T-cell (primary cell): ENCODE data around the gene MMP20. TPM values are rescaled to one million over a fixed set of nuclear protein-coding genes. Genes with fewer than 3 reads are reported as not detected.
"Not testable (repeated sequence)": the region's sequence is repeated elsewhere in the genome, so short reads cannot be mapped to it uniquely, and the experiment has no call there.

Source experiments
- ATAC-seq, 4 experiments: fragments of 200-7000 bp in 3 of 4; fragments of 150-1000 bp in 1 of 4; cut with Tn5 transposase; replicated peaks in 1 of 4; 1 replicate in 3 of 4; 2 replicates in 1 of 4; pipeline ENCODE4 v1.10.0; 2021; ENCODE audit warnings: moderate library complexity in 3 of 4, mild to moderate bottlenecking in 2 of 4, moderate number of reproducible peaks in 1 of 4
- CTCF ChIA-PET, 2 donors: fragments of 300-600 bp; sonication (Branson Sonifier 250); formaldehyde crosslinking; loops; one replicate each; lab custom pipeline; 2022; ENCODE audit warnings: antibody characterized with exemption in 2 of 2; lab: Charles Lee
- POLR2A ChIA-PET, 2 donors: fragments of 300-600 bp; sonication (Branson Sonifier 250); formaldehyde crosslinking; loops; one replicate each; lab custom pipeline; 2022; ENCODE audit warnings: antibody characterized with exemption in 2 of 2; lab: Charles Lee
- DNase-seq, 35 experiments: peaks; one replicate each; pipeline versions ENCODE4 v3.0.0 to v3.0.0-alpha.2; 2013 to 2023
- H3K27ac ChIP-seq: one replicate; pipeline ENCODE4 v1.5.1; 2013; ENCODE audit warnings: low read length
- H3K27me3 ChIP-seq, 2 experiments: replicated peaks in 1 of 2; 1 replicate in 1 of 2; 2 replicates in 1 of 2; pipeline versions ENCODE4 v1.6.1 to v1.7.0; 2013; ENCODE audit warnings: low read length in 1 of 2, mixed read lengths in 1 of 2; ENCODE audit not compliant: control insufficient read depth in 2 of 2, insufficient read depth in 2 of 2; ENCODE audit errors: extremely low read depth in 1 of 2
- H3K36me3 ChIP-seq, 2 donors: 1 replicate in 1 of 2; 2 replicates in 1 of 2; pipeline versions ENCODE4 v1.6.1 to v1.7.0; 2013; ENCODE audit warnings: low read length in 1 of 2; ENCODE audit not compliant: control insufficient read depth in 2 of 2, insufficient read depth in 1 of 2; ENCODE audit errors: extremely low read depth in 1 of 2
- H3K4me1 ChIP-seq, 2 experiments: 1 replicate in 1 of 2; 2 replicates in 1 of 2; pipeline versions ENCODE4 v1.6.1 to v1.7.0; 2013; ENCODE audit warnings: low read length in 2 of 2, mixed read lengths in 1 of 2; ENCODE audit not compliant: insufficient read depth in 2 of 2, control insufficient read depth in 1 of 2; ENCODE audit errors: extremely low read depth in 1 of 2
- H3K4me3 ChIP-seq, 2 donors: 1 replicate in 1 of 2; 2 replicates in 1 of 2; pipeline versions ENCODE4 v1.5.1 to v1.7.0; 2013; ENCODE audit warnings: mild to moderate bottlenecking in 2 of 2, low read length in 1 of 2, moderate library complexity in 1 of 2; ENCODE audit not compliant: control insufficient read depth in 1 of 2; ENCODE audit errors: extremely low read depth in 1 of 2
- H3K9me3 ChIP-seq: 2 replicates; pipeline ENCODE4 v1.7.0; 2013
- H3K27ac Mint-ChIP-seq, 2 donors: one replicate each; pipeline ENCODE4 v1.8.0; 2020 to 2021; ENCODE audit warnings: mild to moderate bottlenecking in 2 of 2, mixed read lengths in 2 of 2
- H3K27me3 Mint-ChIP-seq, 2 donors: one replicate each; pipeline ENCODE4 v1.8.0; 2021 to 2022; ENCODE audit warnings: mixed read lengths in 2 of 2
- H3K36me3 Mint-ChIP-seq: one replicate; pipeline ENCODE4 v1.8.0; 2021; ENCODE audit warnings: mixed read lengths
- H3K4me1 Mint-ChIP-seq, 3 donors: one replicate each; pipeline ENCODE4 v1.8.0; 2020 to 2022; ENCODE audit warnings: mixed read lengths in 3 of 3, mild to moderate bottlenecking in 1 of 3
- H3K4me3 Mint-ChIP-seq, 3 donors: one replicate each; pipeline ENCODE4 v1.8.0; 2020 to 2022; ENCODE audit warnings: mild to moderate bottlenecking in 3 of 3, mixed read lengths in 3 of 3, moderate library complexity in 3 of 3
- H3K9me3 Mint-ChIP-seq, 3 donors: one replicate each; pipeline ENCODE4 v1.8.0; 2020 to 2022; ENCODE audit warnings: mixed read lengths in 3 of 3
- WGBS: methylation state at CpG from one replicate; pipeline ENCODE4 v1.1.5; 2013; ENCODE audit warnings: missing lambda C conversion rate; ENCODE audit not compliant: insufficient coverage; 5-methylcytosine and 5-hydroxymethylcytosine counted together
- total RNA-seq, 35 experiments: library from RNA in 6 of 35; stranded (reverse) in 6 of 35; fragments of 120-200 nt in 1 of 35; gene quantifications; one replicate each; pipeline versions ENCODE4 v1.2.1 to v1.2.4 and lab custom pipeline; 2013 to 2026

Gene MMP20
- total RNA-seq, 5 donors from 2014 or later (not counting 1 experiment from before 2014, with no cell fraction given): not detected

DNA sequence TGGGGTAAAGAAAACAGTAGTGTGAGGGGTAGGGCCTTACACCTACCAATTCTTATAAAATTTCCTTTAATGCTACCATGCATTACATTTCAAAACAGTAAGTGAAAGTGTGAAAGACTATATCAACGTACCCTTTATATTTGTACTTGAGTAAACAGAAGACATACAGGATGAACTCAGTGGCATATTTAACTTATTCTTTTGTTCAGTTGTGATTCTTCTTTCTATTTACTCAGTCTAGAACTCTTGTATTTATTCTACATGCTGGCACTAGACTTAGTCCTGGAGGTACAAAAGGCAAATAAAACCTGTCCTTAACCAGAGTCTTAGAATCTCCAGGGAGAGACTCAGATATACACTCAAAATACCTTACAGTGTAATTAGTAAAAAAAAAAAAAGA lies 4.8 kb upstream of the MMP20 start:
- POLR2A ChIA-PET, H3K9me3 ChIP-seq, H3K36me3 Mint-ChIP-seq, H3K27ac Mint-ChIP-seq, DNase-seq, H3K4me1 ChIP-seq, H3K36me3 ChIP-seq, H3K9me3 Mint-ChIP-seq, CTCF ChIA-PET, H3K4me3 Mint-ChIP-seq, H3K4me1 Mint-ChIP-seq, H3K27me3 ChIP-seq, ATAC-seq, H3K27ac ChIP-seq, H3K4me3 ChIP-seq: not testable (repeated sequence)
- peaks cover 1 to 15% of the 10 kb centered on the region in 2 donors for H3K27me3 Mint-ChIP-seq
- WGBS: no CpG with 5 or more reads among the region's 1 CpG

DNA sequence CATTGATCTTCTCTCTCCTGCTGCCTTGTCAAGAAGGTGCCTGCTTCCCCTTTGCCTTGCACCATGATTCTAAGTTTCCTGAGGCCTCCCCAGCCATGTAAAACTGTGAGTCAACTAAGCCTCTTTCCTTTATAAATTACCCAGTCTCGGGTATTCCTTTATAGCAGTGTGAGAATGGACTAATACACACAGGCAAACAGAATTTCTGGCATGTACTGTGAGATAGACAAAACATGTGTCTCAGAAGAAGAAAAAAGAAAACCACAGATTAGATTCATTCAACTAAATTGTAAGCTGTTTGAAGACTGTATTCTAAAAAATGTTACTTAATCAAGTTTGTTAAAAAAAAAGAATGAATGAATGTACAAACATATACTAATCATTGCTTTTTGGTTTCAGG lies 1.5 kb upstream of the MMP20 start:
- peaks cover 0 to 9% of the 10 kb centered on the region in 2 experiments for H3K27me3 ChIP-seq
- H3K4me1 ChIP-seq: no peaks in the 10 kb centered on the region
- no peak overlapping the region for H3K4me3 ChIP-seq
- Mint-ChIP-seq H3K27ac (no peak overlapping the region), H3K36me3 (no peaks in the 10 kb centered on the region), H3K9me3 (no peaks in the 10 kb centered on the region), H3K4me1 (no peaks in the 10 kb centered on the region), H3K4me3 (no peak overlapping the region), H3K27me3 (peaks cover 8 to 15% of the 10 kb centered on the region in 2 donors)
- POLR2A ChIA-PET: no interaction called here
- no peak overlapping the region for H3K27ac ChIP-seq
- DNase-seq (no peak), ATAC-seq (no peak)
- CTCF ChIA-PET: no interaction called here
- WGBS: no CpG with 5 or more reads among the region's 1 CpG
- H3K36me3 ChIP-seq: no peaks in the 10 kb centered on the region
- H3K9me3 ChIP-seq: no peaks in the 10 kb centered on the region

DNA sequence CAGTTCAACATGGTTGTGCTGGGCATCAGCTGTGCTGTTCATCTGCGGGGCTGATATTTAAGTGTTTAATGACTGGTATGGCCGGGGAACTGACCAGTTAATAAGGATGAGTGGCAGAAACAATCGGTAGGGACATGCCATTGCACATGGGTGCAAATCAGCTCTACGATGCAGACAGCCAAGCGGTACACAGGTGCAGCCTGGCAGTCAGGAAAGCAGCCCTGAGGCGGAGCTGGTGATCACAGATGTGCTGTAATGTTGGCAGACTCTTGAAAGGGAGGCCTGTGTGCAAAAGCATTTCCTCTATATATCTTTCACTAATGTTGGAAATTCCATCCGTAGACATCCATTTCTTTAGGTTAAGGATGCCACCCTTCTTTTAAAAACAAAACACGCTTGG lies 1.1 kb downstream of the MMP20 start:
- no peaks in the 10 kb centered on the region for H3K36me3 Mint-ChIP-seq
- POLR2A ChIA-PET: no interaction called here
- Histone ChIP-seq H3K9me3 (no peaks in the 10 kb centered on the region), H3K27me3 (peaks cover 0 to 3% of the 10 kb centered on the region in 2 experiments), H3K4me3 (no peak overlapping the region), H3K4me1 (no peaks in the 10 kb centered on the region), H3K27ac (no peak overlapping the region), H3K36me3 (no peaks in the 10 kb centered on the region)
- H3K27me3 Mint-ChIP-seq: peaks cover 3 to 13% of the 10 kb centered on the region in 2 donors
- WGBS: 91% methylated on average over 5 of the region's 8 CpGs
- DNase-seq (no peak), ATAC-seq (no peak)
- CTCF ChIA-PET: no interaction called here
- H3K4me1 Mint-ChIP-seq: no peaks in the 10 kb centered on the region
- H3K9me3 Mint-ChIP-seq: no peaks in the 10 kb centered on the region
- H3K27ac Mint-ChIP-seq: no peak overlapping the region
- H3K4me3 Mint-ChIP-seq: no peak overlapping the region

DNA sequence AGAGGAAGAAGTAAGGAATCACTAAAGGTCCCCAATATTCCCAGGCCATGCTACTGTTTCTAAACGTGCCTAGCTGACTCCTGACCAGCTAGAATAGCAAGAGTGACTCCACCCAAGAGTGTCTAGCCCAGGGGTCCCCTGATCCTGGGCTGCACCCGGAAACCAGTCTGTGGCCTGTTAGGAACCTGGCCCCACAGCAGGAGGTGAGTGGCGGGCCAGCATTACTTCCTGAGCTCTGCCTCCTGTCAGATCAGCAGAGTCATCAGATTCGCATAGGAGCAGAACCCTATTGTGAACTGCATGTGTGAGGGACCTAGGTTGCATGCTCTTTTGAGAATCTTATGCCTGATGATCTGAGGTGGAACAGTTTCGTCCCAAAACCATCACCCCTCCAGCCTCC lies 2.0 kb downstream of the MMP20 start:
- Histone ChIP-seq H3K27ac (no peak overlapping the region), H3K27me3 (peaks cover 0 to 3% of the 10 kb centered on the region in 2 experiments), H3K4me3 (no peak overlapping the region), H3K36me3 (no peaks in the 10 kb centered on the region), H3K9me3 (no peaks in the 10 kb centered on the region), H3K4me1 (no peaks in the 10 kb centered on the region)
- ChIA-PET POLR2A (no interaction called here), CTCF (no interaction called here)
- Mint-ChIP-seq H3K4me1 (no peaks in the 10 kb centered on the region), H3K4me3 (no peak overlapping the region), H3K27ac (no peak overlapping the region), H3K36me3 (no peaks in the 10 kb centered on the region), H3K27me3 (peaks cover 0 to 12% of the 10 kb centered on the region in 2 donors), H3K9me3 (no peaks in the 10 kb centered on the region)
- DNase-seq (no peak), ATAC-seq (no peak)
- 68% methylated on average over 3 of the region's 5 CpGs for whole genome bisulfite sequencing

DNA sequence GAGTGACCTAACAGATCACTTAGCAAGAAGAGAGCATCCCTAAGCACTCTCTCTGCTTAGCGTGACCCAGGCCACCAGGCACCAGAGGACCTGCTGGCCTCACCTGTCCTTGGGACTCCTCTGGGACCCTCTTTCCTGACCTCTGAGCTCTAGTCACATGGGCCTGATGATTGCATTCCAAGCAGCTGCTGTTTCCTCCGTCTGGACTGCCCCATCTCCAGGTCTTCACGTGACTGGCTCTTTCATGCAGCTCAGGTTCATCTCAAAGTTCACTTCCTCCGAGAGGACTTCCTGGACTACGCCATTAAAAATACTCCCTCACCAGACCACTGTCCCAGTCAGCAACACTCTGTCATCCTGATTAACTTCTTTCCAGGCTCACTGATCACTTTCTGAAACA lies 2.9 kb downstream of the MMP20 start:
- Mint-ChIP-seq H3K27ac (no peak overlapping the region), H3K27me3 (peaks cover 0 to 12% of the 10 kb centered on the region in 2 donors), H3K9me3 (no peaks in the 10 kb centered on the region), H3K36me3 (no peaks in the 10 kb centered on the region), H3K4me1 (no peaks in the 10 kb centered on the region), H3K4me3 (no peak overlapping the region)
- ATAC-seq (no peak), DNase-seq (no peak)
- CTCF ChIA-PET: interaction anchor here (0.6 kb wide), 2 partner anchors 9 to 19 kb away, joined by 3 read pairs; no protein-coding TSS in a partner anchor
- Histone ChIP-seq H3K4me1 (no peaks in the 10 kb centered on the region), H3K27me3 (peaks cover 0 to 3% of the 10 kb centered on the region in 2 experiments), H3K27ac (no peak overlapping the region), H3K36me3 (no peaks in the 10 kb centered on the region), H3K9me3 (no peaks in the 10 kb centered on the region), H3K4me3 (no peak overlapping the region)
- POLR2A ChIA-PET: no interaction called here
- WGBS: 64% methylated on average over 5 of the region's 5 CpGs

DNA sequence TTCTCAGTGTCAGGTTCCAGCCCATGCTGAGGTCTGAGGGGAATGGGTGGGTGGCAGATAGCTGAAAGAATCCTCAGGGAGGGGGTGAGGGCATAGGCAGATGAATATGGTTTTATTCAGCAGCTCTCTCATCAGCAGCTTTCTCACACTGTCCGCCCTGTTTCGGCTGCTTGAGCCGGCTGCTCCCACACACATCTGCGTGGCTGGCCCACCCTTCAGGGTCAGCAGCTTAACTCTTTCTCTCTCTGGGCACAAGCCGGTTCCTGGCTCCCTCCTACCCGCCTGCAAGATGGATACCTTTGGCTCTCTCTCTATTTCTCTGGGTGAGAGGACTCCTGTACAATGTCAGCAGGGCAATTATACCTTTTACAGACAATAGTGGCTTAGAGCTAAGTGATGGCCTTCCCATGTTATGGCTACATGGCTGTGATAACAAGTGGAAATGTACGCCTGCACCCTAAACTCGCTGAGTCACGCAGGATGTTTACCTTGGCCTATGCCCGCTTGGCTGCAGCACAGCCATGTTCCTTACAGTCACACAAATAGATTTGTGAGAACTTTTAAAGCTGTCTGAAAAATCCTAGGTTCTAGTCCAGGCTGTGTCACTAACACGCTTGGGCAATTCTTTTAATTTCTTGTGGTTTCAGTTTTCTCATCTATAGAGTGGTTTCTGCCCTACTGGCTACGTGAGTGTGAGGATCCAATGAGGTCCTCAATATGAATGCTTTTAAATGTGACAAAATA lies 4.1 kb downstream of the MMP20 start:
- no peak for ATAC-seq
- POLR2A ChIA-PET: no interaction called here
- CTCF ChIA-PET: interaction anchor here in 1 of 2 donors (1.0 kb wide), 1 partner anchor 365 kb away, joined by 6 read pairs; no protein-coding TSS in a partner anchor

More for the DNA sequence above, 4.1 kb downstream of the MMP20 start:
- no peaks in the 10 kb centered on the region for H3K9me3 ChIP-seq
- H3K4me1 ChIP-seq: no peaks in the 10 kb centered on the region
- H3K27me3 ChIP-seq: peaks cover 0 to 3% of the 10 kb centered on the region in 2 experiments
- Mint-ChIP-seq H3K27ac (no peak overlapping the region), H3K27me3 (peaks cover 0 to 12% of the 10 kb centered on the region in 2 donors), H3K4me1 (no peaks in the 10 kb centered on the region), H3K4me3 (no peak overlapping the region), H3K9me3 (no peaks in the 10 kb centered on the region), H3K36me3 (no peaks in the 10 kb centered on the region)
- H3K4me3 ChIP-seq: no peak overlapping the region
- no peak for DNase-seq
- no peaks in the 10 kb centered on the region for H3K36me3 ChIP-seq
- WGBS: 93% methylated on average over 3 of the region's 12 CpGs
- H3K27ac ChIP-seq: no peak overlapping the region
